ENCODE data around the gene NR3C1.

Gene NR3C1

DNA sequence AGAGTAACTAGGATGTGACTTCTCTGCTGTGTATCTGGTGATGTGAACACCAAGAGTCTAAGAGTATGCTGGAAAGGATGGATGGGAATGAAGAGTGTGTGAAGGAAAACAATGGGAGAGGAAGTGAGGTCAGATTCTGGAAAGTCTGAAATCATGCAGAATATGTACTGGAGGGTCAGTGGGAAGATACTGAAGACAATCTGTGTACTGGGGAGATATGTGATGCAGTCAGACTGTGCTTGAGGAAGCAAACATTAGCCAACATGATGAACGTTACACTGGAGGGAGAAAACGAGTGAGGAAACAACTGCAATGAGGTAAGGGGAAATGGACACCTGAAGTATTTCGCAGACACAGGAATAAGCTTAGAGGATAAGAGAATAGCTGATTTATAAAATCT, 105.7 kb downstream of the NR3C1 start:
- Histone ChIP-seq H3K36me3 (ENCODE audit: control insufficient read depth, insufficient read depth, low read length) (peaks cover 57% of the 10 kb centered on the region), H3K27me3 (replicated peaks; ENCODE audit: control insufficient read depth, insufficient read depth, low read length, poor library complexity, severe bottlenecking) (no peaks in the 10 kb centered on the region), H3K27ac (ENCODE audit: insufficient read depth, low read length, poor library complexity, severe bottlenecking) (no peak overlapping the region), H3K4me1 (ENCODE audit: control insufficient read depth, insufficient read depth, low read length, poor library complexity, severe bottlenecking) (no peaks in the 10 kb centered on the region), H3K4me3 (ENCODE audit: insufficient read depth, low read depth, low read length, poor library complexity, severe bottlenecking) (no peak overlapping the region), H3K9me3 (ENCODE audit: control insufficient read depth, low read length) (no peaks in the 10 kb centered on the region)
- DNase-seq = no peak

DNA sequence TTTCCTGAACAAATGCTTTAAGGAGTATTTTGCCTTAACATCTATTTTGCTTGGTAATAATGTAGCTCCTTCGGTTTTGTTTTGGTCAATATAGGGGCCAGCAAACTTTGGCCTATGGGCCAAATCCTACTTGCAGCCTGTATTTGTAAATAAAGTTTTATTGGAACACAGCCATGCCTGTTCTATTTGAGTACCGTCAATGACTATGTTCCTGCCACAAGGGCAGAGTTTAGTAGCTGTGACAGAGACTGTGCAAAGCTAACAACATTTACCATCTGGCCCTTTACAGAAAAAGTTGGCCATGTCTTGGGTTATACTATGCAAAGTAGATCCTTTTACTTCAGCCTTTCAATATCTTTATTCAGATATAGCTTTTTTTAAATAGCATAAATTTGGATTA, 113.4 kb downstream of the NR3C1 start:
- H3K4me1 ChIP-seq (ENCODE audit: control insufficient read depth, insufficient read depth, low read length, poor library complexity, severe bottlenecking) = no peaks in the 10 kb centered on the region
- no peaks in the 10 kb centered on the region for H3K27me3 ChIP-seq (replicated peaks; ENCODE audit: control insufficient read depth, insufficient read depth, low read length, poor library complexity, severe bottlenecking)
- peaks cover 37% of the 10 kb centered on the region for H3K36me3 ChIP-seq (ENCODE audit: control insufficient read depth, insufficient read depth, low read length)
- DNase-seq = no peak
- H3K4me3 ChIP-seq (ENCODE audit: insufficient read depth, low read depth, low read length, poor library complexity, severe bottlenecking) = no peak overlapping the region
- no peak overlapping the region for H3K27ac ChIP-seq (ENCODE audit: insufficient read depth, low read length, poor library complexity, severe bottlenecking)
- H3K9me3 ChIP-seq (ENCODE audit: control insufficient read depth, low read length) = no peaks in the 10 kb centered on the region

DNA sequence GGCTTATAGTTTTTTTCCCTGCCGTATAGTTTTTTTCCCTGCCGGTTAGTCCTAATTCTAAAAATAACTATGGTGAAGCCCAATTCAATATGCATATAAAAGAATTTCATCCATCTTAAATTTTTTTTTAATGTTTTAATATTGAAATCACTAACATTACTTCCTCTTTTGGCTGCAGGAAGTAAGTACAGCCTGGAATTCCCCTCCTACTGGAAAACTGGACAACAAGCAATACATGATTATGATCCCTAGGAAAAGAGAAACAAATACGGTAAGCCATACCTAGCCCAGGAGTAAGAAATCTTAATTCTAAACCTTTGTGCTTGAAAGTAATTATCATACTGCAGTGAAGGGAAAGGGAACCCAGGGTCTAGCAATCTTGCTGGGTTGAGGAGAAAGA, 119.0 kb downstream of the NR3C1 start:
- Histone ChIP-seq H3K4me3 (ENCODE audit: insufficient read depth, low read depth, low read length, poor library complexity, severe bottlenecking) (no peak overlapping the region), H3K36me3 (ENCODE audit: control insufficient read depth, insufficient read depth, low read length) (peaks cover 17% of the 10 kb centered on the region), H3K4me1 (ENCODE audit: control insufficient read depth, insufficient read depth, low read length, poor library complexity, severe bottlenecking) (no peaks in the 10 kb centered on the region), H3K9me3 (ENCODE audit: control insufficient read depth, low read length) (no peaks in the 10 kb centered on the region), H3K27ac (ENCODE audit: insufficient read depth, low read length, poor library complexity, severe bottlenecking) (no peak overlapping the region), H3K27me3 (replicated peaks; ENCODE audit: control insufficient read depth, insufficient read depth, low read length, poor library complexity, severe bottlenecking) (no peaks in the 10 kb centered on the region)
- DNase-seq = no peak

DNA sequence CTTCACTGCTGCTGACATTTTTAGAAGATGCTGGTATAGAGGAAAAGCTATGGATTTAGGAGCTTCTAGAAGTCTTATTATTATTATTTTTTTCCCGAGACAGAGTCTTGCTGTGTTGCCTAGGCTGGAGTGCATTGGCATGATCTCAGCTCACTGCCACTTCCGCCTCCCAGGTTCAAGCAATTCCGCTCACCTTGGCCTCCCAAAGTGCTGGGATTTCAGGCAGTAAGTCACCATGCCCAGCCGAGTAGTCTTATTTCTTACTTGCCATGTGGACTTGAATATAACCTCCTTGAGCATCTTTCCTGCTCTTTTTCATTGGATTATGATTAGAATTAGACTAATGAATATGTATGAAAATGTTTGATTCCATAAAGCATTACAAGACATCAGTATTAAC, 119.5 kb downstream of the NR3C1 start:
- Histone ChIP-seq H3K4me3 (ENCODE audit: insufficient read depth, low read depth, low read length, poor library complexity, severe bottlenecking) (no peak overlapping the region), H3K27me3 (replicated peaks; ENCODE audit: control insufficient read depth, insufficient read depth, low read length, poor library complexity, severe bottlenecking) (no peaks in the 10 kb centered on the region), H3K9me3 (ENCODE audit: control insufficient read depth, low read length) (no peaks in the 10 kb centered on the region), H3K4me1 (ENCODE audit: control insufficient read depth, insufficient read depth, low read length, poor library complexity, severe bottlenecking) (no peaks in the 10 kb centered on the region), H3K36me3 (ENCODE audit: control insufficient read depth, insufficient read depth, low read length) (peaks cover 17% of the 10 kb centered on the region), H3K27ac (ENCODE audit: insufficient read depth, low read length, poor library complexity, severe bottlenecking) (no peak overlapping the region)
- no peak for DNase-seq

DNA sequence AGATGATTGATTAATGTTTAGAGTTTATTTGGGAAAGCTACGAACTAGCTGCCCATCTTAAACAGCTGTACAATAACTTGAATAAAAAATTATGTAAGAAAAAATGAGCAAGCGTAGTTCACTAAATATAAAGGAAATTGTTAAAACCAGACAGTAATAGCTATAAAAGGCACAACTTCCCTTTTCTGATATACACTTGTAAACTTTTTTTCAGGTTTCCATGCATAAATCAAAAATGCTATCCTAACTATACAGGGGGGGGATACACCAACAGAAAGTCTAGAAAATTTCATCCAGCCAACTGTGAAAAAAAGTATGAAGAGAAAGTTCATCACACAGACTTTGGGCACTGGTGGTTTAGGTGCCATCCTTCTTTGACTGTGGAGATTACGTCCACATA, 122.3 kb downstream of the NR3C1 start:
- Histone ChIP-seq H3K36me3 (ENCODE audit: control insufficient read depth, insufficient read depth, low read length) (peaks cover 17% of the 10 kb centered on the region), H3K4me3 (ENCODE audit: insufficient read depth, low read depth, low read length, poor library complexity, severe bottlenecking) (no peak overlapping the region), H3K27ac (ENCODE audit: insufficient read depth, low read length, poor library complexity, severe bottlenecking) (no peak overlapping the region), H3K4me1 (ENCODE audit: control insufficient read depth, insufficient read depth, low read length, poor library complexity, severe bottlenecking) (no peaks in the 10 kb centered on the region), H3K9me3 (ENCODE audit: control insufficient read depth, low read length) (no peaks in the 10 kb centered on the region), H3K27me3 (replicated peaks; ENCODE audit: control insufficient read depth, insufficient read depth, low read length, poor library complexity, severe bottlenecking) (no peaks in the 10 kb centered on the region)
- no peak for DNase-seq

DNA sequence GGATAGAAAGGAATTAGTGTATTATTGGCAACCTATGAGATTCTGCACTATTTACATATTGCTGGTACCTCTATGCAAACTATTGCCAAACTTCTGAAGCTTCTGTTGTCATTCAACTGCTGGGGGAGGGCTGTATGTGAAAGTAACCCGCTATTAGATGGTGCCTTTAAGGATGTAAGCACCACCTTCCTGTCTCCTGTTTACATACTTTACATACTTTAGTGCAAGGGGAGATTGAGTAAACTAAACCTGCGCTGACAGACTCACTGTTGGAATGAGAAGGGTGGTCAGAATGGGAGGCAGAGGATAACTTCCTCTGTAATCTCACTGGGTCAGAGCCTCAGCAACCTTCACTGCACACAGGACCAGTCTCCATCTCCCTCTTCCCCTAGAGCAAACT, 123.8 kb downstream of the NR3C1 start:
- H3K27me3 ChIP-seq (replicated peaks; ENCODE audit: control insufficient read depth, insufficient read depth, low read length, poor library complexity, severe bottlenecking) = no peaks in the 10 kb centered on the region
- H3K4me1 ChIP-seq (ENCODE audit: control insufficient read depth, insufficient read depth, low read length, poor library complexity, severe bottlenecking) = no peaks in the 10 kb centered on the region
- peaks cover 17% of the 10 kb centered on the region for H3K36me3 ChIP-seq (ENCODE audit: control insufficient read depth, insufficient read depth, low read length)

DNA sequence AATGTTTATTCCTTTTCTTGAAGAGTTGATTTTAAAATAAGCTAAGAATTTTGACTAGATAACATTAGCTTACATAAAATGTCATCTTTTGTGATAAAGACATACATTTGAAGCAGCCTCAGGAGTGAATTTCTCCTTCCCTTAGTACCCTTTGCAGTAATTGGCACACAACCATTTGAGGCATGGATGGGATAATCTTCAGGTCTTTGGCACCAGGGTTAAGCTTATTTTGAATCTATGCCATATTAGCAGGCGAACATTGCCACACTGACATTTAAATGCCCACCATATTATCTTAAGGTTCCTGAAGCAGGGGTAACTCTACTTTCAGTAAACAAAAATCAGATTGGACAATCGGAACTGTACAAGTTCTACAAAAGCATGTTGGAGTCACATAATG, 126.0 kb downstream of the NR3C1 start:
- H3K27ac ChIP-seq (ENCODE audit: insufficient read depth, low read length, poor library complexity, severe bottlenecking) = no peak overlapping the region
- H3K4me1 ChIP-seq (ENCODE audit: control insufficient read depth, insufficient read depth, low read length, poor library complexity, severe bottlenecking) = no peaks in the 10 kb centered on the region
- DNase-seq = no peak
- no peaks in the 10 kb centered on the region for H3K27me3 ChIP-seq (replicated peaks; ENCODE audit: control insufficient read depth, insufficient read depth, low read length, poor library complexity, severe bottlenecking)
- H3K4me3 ChIP-seq (ENCODE audit: insufficient read depth, low read depth, low read length, poor library complexity, severe bottlenecking) = no peak overlapping the region
- peaks cover 7% of the 10 kb centered on the region for H3K36me3 ChIP-seq (ENCODE audit: control insufficient read depth, insufficient read depth, low read length)
- no peaks in the 10 kb centered on the region for H3K9me3 ChIP-seq (ENCODE audit: control insufficient read depth, low read length)

More for the DNA sequence above, 123.8 kb downstream of the NR3C1 start:
- H3K9me3 ChIP-seq (ENCODE audit: control insufficient read depth, low read length) = no peaks in the 10 kb centered on the region
- no peak overlapping the region for H3K27ac ChIP-seq (ENCODE audit: insufficient read depth, low read length, poor library complexity, severe bottlenecking)
- no peak overlapping the region for H3K4me3 ChIP-seq (ENCODE audit: insufficient read depth, low read depth, low read length, poor library complexity, severe bottlenecking)
- DNase-seq = no peak

DNA sequence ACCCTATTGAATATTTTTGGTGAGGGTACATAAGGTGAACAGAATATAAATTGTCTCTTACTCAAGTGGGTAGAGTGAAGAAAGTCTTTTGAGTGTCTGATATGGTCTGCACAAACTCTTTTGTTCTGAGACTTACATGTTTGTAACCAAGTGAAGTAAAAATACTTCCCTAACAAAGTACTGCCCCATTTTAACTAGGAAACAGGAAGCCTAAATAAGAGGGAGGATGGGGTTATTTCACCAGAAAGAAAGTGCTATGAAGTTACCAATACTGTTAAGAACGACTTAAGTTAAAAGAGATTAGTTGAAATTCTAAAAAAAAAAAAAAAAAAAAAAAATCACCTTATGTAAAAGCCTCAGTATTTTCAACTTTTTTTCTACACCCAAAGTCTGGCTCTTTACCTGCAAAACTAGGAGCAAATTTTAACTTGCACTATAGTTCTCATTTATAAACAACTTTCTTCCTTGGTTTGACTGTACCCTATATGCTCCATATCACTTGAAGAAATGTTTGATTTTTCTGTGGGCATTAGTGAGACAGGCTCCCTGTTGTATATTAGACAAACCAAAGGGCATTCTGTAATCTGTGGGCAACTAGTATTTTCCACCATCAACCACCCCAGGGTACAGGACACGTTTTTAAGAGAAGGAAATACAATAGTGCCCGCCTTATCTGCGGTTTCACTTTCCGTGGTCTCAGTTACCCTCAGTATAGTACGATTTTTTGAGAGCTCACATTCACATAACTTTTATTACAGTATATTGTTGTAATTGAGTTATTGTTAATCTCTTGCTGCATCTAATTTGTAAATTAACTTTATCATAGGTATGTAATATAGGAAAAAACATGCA, 127.7 kb downstream of the NR3C1 start:
- Histone ChIP-seq H3K4me3 (ENCODE audit: insufficient read depth, low read depth, low read length, poor library complexity, severe bottlenecking) (no peak overlapping the region), H3K36me3 (ENCODE audit: control insufficient read depth, insufficient read depth, low read length) (no peaks in the 10 kb centered on the region), H3K27ac (ENCODE audit: insufficient read depth, low read length, poor library complexity, severe bottlenecking) (no peak overlapping the region), H3K4me1 (ENCODE audit: control insufficient read depth, insufficient read depth, low read length, poor library complexity, severe bottlenecking) (no peaks in the 10 kb centered on the region), H3K27me3 (replicated peaks; ENCODE audit: control insufficient read depth, insufficient read depth, low read length, poor library complexity, severe bottlenecking) (no peaks in the 10 kb centered on the region), H3K9me3 (ENCODE audit: control insufficient read depth, low read length) (no peaks in the 10 kb centered on the region)
- no peak for DNase-seq

DNA sequence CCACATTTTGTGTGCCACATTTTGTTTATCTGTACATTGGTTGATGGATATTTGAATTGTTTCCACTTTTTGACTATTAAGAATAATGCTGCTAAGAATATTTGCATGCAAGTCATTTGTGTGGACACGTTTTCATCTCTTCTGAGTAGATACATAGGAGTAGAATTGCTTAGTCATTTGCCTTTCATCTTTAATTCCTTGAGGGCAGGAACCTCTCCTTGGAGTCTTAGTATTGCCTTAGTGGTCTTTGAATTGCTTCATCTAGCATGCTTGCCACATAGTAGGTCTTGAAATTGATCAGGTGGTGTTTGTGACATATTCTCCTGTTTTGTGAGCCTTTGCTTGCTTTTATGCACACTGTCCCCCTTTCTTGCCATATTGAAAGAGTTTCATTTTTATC, 128.5 kb downstream of the NR3C1 start:
- DNase-seq = no peak
- no peaks in the 10 kb centered on the region for H3K36me3 ChIP-seq (ENCODE audit: control insufficient read depth, insufficient read depth, low read length)
- peaks cover 3% of the 10 kb centered on the region for H3K9me3 ChIP-seq (ENCODE audit: control insufficient read depth, low read length)
- no peak overlapping the region for H3K27ac ChIP-seq (ENCODE audit: insufficient read depth, low read length, poor library complexity, severe bottlenecking)
- H3K27me3 ChIP-seq (replicated peaks; ENCODE audit: control insufficient read depth, insufficient read depth, low read length, poor library complexity, severe bottlenecking) = no peaks in the 10 kb centered on the region
- H3K4me1 ChIP-seq (ENCODE audit: control insufficient read depth, insufficient read depth, low read length, poor library complexity, severe bottlenecking) = no peaks in the 10 kb centered on the region
- H3K4me3 ChIP-seq (ENCODE audit: insufficient read depth, low read depth, low read length, poor library complexity, severe bottlenecking) = no peak overlapping the region

DNA sequence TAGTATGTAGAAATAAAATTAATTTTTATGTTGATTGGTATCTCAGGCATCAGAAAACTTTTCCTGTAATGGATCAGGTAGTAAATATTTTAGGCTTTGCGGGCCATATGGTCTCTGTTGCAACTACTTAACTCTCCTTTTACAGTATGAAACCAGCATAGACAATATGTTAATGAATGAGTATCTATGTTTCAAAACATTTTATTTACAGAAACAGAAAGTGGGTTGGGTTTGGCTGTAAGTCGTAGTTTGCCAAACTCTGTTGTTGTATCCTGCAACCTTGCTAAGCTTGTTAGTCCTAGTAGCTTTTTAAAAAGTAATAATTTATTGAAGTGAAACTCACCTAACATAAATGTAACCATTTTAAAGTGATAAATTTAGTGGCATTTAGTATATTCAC, 132.1 kb downstream of the NR3C1 start:
- H3K4me3 ChIP-seq (ENCODE audit: insufficient read depth, low read depth, low read length, poor library complexity, severe bottlenecking) = no peak overlapping the region
- no peak overlapping the region for H3K27ac ChIP-seq (ENCODE audit: insufficient read depth, low read length, poor library complexity, severe bottlenecking)
- no peaks in the 10 kb centered on the region for H3K27me3 ChIP-seq (replicated peaks; ENCODE audit: control insufficient read depth, insufficient read depth, low read length, poor library complexity, severe bottlenecking)
- H3K36me3 ChIP-seq (ENCODE audit: control insufficient read depth, insufficient read depth, low read length) = no peaks in the 10 kb centered on the region
- no peak for DNase-seq
- H3K4me1 ChIP-seq (ENCODE audit: control insufficient read depth, insufficient read depth, low read length, poor library complexity, severe bottlenecking) = no peaks in the 10 kb centered on the region
- peaks cover 4% of the 10 kb centered on the region for H3K9me3 ChIP-seq (ENCODE audit: control insufficient read depth, low read length)
